GM12891 (cell line): ENCODE measurements around the gene WDFY1. TPM values are rescaled to one million over a fixed set of nuclear protein-coding genes. Genes with fewer than 3 reads are reported as not detected.
A peak's percentile ranks its signal among the peaks of the same experiment; 100 is the strongest.

ENCODE experiments used
- DNase-seq: peaks from one replicate; pipeline ENCODE4 v3.0.0; 2011; ENCODE audit warnings: low spot score; ENCODE audit not compliant: insufficient read length
- FAIRE-seq: peaks from 2 replicates; lab custom pipeline; 2011; peaks lifted over from hg19 to GRCh38; lab: Jason Lieb, UNC
- PAX5 ChIP-seq: IDR thresholded peaks from 2 replicates; pipeline ENCODE4 v1.6.1; 2011; ENCODE audit warnings: low read length, moderate library complexity, mild to moderate bottlenecking; ENCODE audit not compliant: insufficient read depth, severe bottlenecking
- POLR2A ChIP-seq: IDR thresholded peaks from 2 replicates; pipeline ENCODE4 v1.6.1; 2011; ENCODE audit warnings: low read depth, low read length, control low read depth
- POLR2AphosphoS5 ChIP-seq: IDR thresholded peaks from 2 replicates; pipeline ENCODE4 v1.6.1; 2011; ENCODE audit warnings: low read depth, low read length, control low read depth
- POU2F2 ChIP-seq: IDR thresholded peaks from 2 replicates; pipeline ENCODE4 v1.6.1; 2011; ENCODE audit warnings: low read depth, mild to moderate bottlenecking, control low read depth, low read length, moderate library complexity
- SPI1 ChIP-seq: IDR thresholded peaks from 2 replicates; pipeline ENCODE4 v1.6.1; 2011; ENCODE audit warnings: low read depth, low read length, control low read depth
- TAF1 ChIP-seq: IDR thresholded peaks from 2 replicates; pipeline ENCODE4 v1.6.1; 2011; ENCODE audit warnings: low read depth, low read length, control low read depth
- polyA plus RNA-seq: library from polyadenylated mRNA; unstranded; fragments of >200 nt; gene quantifications from one replicate; pipeline ENCODE4 v1.2.1, GENCODE V29; 2012; ENCODE audit warnings: low read depth, missing spikeins, inconsistent platforms; ENCODE audit not compliant: missing spikeins

WDFY1 gene, protein sequence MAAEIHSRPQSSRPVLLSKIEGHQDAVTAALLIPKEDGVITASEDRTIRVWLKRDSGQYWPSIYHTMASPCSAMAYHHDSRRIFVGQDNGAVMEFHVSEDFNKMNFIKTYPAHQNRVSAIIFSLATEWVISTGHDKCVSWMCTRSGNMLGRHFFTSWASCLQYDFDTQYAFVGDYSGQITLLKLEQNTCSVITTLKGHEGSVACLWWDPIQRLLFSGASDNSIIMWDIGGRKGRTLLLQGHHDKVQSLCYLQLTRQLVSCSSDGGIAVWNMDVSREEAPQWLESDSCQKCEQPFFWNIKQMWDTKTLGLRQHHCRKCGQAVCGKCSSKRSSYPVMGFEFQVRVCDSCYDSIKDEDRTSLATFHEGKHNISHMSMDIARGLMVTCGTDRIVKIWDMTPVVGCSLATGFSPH
- 16.4 TPM for polyA plus RNA-seq

DNA sequence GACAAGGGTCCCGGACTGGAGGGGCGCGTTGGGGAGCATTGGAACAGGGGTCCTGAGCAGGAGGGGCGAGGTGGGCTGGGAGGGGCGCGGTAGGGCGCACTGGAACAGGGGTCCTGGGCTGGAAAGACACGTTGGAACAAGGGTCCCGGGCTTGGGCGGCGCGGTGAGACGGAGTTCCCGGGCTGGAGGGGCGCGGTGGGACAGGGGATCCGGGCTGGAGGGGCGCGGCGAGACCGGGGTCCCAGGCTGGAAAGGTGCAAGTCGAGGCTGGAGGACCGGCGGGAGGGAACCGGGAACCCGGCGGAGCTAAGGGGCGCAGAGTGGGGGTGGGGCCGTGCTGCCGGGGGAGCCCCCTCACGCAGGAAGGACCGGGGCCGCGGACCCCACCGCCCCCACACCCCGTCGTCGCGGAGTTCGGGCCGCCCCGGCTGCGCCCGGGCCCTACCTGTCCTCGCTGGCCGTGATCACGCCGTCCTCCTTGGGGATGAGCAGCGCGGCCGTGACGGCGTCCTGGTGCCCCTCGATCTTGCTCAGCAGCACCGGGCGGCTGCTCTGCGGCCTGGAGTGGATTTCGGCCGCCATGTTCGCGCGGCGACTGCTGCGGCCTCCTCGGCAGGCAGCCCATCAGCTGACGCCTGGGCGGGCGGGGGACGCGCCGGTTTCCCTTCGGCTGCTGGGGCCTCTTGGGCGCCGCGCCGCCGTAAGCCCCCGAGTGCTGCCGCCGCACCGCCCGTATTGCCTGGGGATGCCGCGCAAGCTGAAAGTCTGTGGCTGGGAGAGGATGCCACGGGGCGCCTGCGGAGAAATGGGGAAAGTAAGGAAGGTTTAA, at the start of gene WDFY1:
TSS of gene WDFY1 (minus strand) at position 633 of the 829 bp plus-strand sequence. CDS start at position 582, 51 bp downstream.
- peak; percentile 64; the same call in 1 of the 2 replicates for TF ChIP-seq POU2F2
- peak; percentile 70; the same call in 1 of the 2 replicates for TF ChIP-seq POLR2AphosphoS5
- no peak for TF ChIP-seq PAX5
- peak; percentile 54; the same call in 1 of the 2 replicates for TF ChIP-seq TAF1
- no peak for TF ChIP-seq SPI1
- peak; percentile 74 for TF ChIP-seq POLR2A
- peak; percentile 98 for FAIRE-seq
- DNase-seq = peak; percentile 88

DNA sequence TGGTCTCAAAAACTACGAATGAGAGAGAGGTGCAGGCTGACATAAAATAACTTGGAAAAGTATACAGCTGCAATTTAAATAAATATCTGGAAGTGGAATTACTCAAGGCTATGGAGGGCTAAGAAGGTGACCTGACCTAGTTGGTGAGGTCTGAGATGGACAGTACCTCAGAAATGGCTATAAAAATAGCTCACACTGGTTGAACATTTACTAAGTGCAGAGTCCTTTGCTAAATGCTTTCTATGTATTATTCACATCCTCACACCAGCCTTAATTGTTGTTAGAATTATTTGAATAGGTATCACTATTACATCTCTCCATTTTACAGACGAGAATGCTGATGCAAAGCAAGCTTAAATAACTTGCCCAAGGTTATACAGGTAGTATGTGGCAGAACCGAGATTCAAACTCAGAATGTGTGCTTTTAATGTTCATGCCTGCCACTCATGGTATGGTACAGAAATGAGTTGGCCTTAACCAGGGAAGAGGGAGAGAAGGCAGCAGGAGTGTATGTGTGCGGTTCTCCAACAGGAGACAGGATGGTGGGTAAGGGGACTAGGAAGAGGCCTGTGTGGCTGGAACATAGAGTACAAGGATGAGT, 49.5 kb upstream of the WDFY1 start:
- FAIRE-seq (peak; percentile 60), DNase-seq (no peak)

DNA sequence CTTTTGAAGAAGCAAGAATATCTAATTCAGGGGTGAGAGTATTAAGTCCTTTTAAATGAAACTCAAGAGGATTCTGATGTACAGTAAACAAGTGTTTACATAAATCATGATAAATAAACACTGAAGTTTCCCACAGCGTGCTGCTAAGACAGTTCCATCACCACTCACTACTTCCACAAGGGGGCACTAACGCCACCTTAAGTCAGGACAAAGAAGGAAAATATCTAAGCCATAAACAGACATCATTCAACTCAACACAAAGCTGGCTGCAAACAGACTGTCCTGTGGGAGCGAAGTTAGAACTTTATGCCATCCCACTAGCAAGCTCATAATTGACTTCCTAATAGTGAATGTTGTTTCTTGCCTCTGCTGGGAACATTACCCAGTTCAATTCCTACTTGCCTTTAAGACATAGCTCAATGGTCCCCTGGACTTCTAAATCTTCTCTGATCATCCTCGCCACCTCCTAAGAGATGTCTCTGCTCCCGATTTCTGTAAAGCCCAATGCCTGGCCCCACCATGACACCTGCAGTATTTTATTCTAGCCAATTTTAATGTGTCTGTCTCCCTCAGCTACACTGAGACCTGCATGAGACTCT, 48.6 kb upstream of the WDFY1 start:
- DNase-seq = peak; percentile 45
- FAIRE-seq = peak; percentile 93
- TF ChIP-seq TAF1 = no peak
- TF ChIP-seq PAX5 = no peak
- TF ChIP-seq POU2F2 = no peak
- no peak for TF ChIP-seq POLR2A
- TF ChIP-seq SPI1 = no peak
- no peak for TF ChIP-seq POLR2AphosphoS5

More for the DNA sequence above, 49.5 kb upstream of the WDFY1 start:
- TF ChIP-seq TAF1 (no peak), SPI1 (no peak), POU2F2 (no peak), POLR2AphosphoS5 (no peak), PAX5 (no peak), POLR2A (no peak)

DNA sequence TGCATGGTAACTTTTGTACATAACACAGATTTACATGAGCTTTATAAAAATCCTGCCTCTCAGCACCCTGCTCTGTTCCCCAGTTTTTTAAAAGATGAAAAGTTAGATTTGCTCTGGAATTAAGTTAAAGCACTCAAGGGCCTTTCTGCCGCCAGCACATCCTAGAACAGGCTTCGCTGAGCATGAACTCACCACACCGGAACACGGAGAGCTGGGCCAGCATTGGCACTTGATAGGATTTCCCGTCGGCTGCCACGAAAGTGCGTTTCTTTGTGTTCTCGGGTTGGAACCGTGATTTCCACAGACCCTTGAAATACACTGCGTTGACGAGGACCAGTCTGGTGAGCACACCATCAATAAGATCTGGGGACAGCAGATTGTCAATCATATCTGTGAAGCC, 46.5 kb upstream of the WDFY1 start:
- TF ChIP-seq TAF1 (no peak), SPI1 (no peak), PAX5 (no peak), POLR2AphosphoS5 (no peak), POLR2A (no peak)
- DNase-seq (no peak), FAIRE-seq (no peak)

DNA sequence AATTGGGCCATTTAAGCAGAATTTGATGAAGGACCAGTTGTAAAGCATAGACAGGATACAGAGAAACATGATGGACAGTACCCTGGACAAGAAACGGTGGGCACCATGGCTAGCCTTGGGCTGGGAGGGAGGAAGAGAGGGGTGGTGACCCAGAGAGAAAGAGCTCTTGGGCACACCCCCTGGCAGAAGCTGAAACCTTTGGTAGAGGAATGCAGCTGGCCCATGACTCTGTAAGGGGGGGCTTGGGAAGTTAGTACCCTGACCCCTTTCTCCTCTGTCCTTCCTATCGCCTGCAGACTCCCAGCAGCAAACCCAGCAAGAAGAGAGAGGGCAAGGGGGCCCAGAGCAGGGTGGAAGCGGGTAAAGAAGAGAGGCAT, 44.7 kb upstream of the WDFY1 start:
- FAIRE-seq (no peak), DNase-seq (no peak)
- no peak for TF ChIP-seq POLR2AphosphoS5
- no peak for TF ChIP-seq SPI1
- TF ChIP-seq POLR2A = no peak
- TF ChIP-seq POU2F2 = no peak
- no peak for TF ChIP-seq PAX5
- no peak for TF ChIP-seq TAF1

DNA sequence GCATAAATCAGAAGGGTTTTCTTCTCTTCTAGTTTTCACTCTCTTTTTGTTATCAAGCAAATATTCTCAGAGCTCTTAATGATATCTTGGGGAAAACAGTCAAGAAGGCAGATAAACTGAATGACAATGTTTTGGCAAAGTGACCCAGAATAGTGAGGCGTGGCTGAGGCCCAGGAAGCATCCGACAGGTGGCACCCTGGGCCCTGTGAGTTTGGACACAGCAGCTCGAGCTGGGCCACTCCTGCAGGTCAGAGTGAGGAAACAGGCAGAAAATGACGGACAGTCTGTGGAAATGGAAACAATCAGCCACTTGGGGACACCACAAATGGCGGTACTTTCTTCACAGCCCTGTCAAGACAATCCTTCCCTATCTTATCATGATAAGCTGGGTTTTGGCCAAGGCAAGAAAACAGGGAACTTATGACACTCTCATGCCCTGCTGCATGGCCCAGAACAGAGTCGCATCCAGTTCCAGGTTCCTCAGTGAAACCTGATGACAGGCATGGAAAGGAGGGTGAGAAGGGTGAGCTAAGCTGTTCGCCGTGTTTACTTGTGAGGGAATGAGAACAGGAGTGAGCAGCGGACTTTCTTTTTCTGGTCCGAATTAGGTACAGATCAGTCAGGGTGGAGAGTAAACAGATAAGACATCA, 44.2 kb upstream of the WDFY1 start:
- FAIRE-seq (no peak), DNase-seq (no peak)
- TF ChIP-seq POLR2A (no peak), POU2F2 (no peak)

DNA sequence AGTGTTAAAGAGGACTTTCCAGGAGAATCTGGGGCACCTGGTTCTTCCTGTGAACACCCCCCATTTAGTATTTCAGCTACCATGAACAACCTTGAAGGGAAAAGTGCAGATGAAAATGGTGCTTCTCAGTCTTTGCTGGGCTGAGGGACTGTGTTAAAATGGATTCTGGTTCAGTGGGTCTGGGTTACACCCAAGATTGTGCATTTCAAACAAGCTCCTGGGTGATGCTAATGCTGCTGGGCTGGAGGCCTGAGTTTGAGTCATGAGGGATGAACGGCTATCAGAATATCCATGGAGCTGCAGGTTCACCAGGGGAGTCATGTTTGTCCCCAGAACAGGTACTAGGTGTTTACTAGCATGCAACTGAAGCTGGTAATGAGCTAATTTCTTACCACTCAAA, 36.1 kb upstream of the WDFY1 start:
- no peak for TF ChIP-seq POU2F2
- TF ChIP-seq SPI1 = no peak
- TF ChIP-seq TAF1 = no peak
- TF ChIP-seq POLR2AphosphoS5 = no peak
- TF ChIP-seq POLR2A = no peak
- no peak for TF ChIP-seq PAX5
- DNase-seq = no peak
- no peak for FAIRE-seq

DNA sequence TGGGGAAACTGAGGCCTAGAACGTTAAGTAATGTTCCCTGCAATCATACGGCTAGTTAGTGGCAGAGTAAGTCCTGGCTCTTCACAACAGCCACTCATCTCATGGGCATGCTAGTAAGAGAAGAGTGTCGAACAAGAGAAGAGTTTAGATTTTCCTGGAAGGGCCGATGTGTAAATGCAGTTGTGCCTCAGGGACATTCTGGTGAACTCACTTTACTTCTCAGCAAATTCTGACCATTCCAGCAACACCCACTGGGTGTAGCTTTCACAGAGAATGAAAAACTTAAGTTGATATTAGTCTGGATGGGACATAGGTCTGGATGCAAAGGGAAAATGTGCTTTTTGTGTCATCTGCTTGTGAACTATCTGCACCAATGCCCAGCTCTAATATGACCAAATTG, 35.7 kb upstream of the WDFY1 start:
- DNase-seq (no peak), FAIRE-seq (no peak)
- TF ChIP-seq TAF1 (no peak), POLR2AphosphoS5 (no peak), POLR2A (no peak)

DNA sequence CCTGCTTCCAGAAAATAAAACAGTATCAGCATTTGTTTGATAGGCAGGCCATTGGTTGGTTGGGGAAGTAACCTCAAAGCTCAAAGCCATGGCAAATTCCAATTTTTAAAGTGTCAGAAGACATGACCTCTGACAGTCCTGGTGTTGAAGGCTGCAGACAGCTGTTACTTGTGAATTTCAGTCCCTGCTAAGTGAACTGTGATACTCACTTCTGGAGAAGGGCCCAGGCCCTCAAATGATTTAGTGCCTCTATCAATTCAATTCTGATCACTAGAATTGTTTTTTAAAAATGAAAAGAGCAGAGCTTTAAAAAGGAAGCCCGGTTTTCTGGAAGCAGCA, 35.2 kb upstream of the WDFY1 start:
- no peak for FAIRE-seq
- TF ChIP-seq SPI1 = no peak
- no peak for TF ChIP-seq POLR2AphosphoS5
- no peak for TF ChIP-seq PAX5
- no peak for TF ChIP-seq POU2F2
- TF ChIP-seq POLR2A = no peak
- no peak for TF ChIP-seq TAF1
- no peak for DNase-seq
